ENCODE measurements around the gene COL5A2.

GRCh38 chr2:189057316-189057715 is 122.2 kb downstream of the COL5A2 start:
- TF ChIP-seq FOS (IDR thresholded peaks at IDR 0.05; ENCODE audit: borderline replicate concordance, insufficient read depth, low read length) = no peak
- TF ChIP-seq POLR2A (IDR thresholded peaks at IDR 0.05; ENCODE audit: low read depth, low read length) = no peak
- TF ChIP-seq CTCF (IDR thresholded peaks at IDR 0.05; ENCODE audit: extremely low read depth in 1 of 2, insufficient read depth in 1 of 2, low read depth in 1 of 2, low read length in 2 of 2) = no peak
- TF ChIP-seq, protein P1, sequence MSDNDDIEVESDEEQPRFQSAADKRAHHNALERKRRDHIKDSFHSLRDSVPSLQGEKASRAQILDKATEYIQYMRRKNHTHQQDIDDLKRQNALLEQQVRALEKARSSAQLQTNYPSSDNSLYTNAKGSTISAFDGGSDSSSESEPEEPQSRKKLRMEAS (IDR thresholded peaks at IDR 0.05; ENCODE audit: insufficient read depth, insufficient read length) = no peak
- no peak for TF ChIP-seq MYC (IDR thresholded peaks at IDR 0.05; ENCODE audit: low read depth, low read length)
- TF ChIP-seq POLR2AphosphoS5 (IDR thresholded peaks at IDR 0.05; ENCODE audit: insufficient read depth, low read depth, low read length) = no peak

Data from endothelial cell of umbilical vein (primary cell).